Endometrial microvascular endothelial cells (primary cell): ENCODE results near the gene ZACN. TPM values are rescaled to one million over a fixed set of nuclear protein-coding genes. Genes with fewer than 3 reads are reported as not detected.

Source experiments
- in situ Hi-C: cut with HindIII; loops from 2 replicates; pipeline ENCODE4 v1.10.0; 2017; ENCODE audit warnings: low sequenced_read_pairs, low pct_unique_long_range_greater_than_20kb; ENCODE audit errors: inconsistent ontology term
- total RNA-seq: library from RNA; depleted of rRNA; stranded (reverse); fragments of >200 nt; gene quantifications from one replicate; pipeline ENCODE4 v1.2.3, GENCODE V29; 2015; ENCODE audit errors: inconsistent ontology term

The ZACN gene
- total RNA-seq, 1 donor from 2014 or later: not detected

DNA sequence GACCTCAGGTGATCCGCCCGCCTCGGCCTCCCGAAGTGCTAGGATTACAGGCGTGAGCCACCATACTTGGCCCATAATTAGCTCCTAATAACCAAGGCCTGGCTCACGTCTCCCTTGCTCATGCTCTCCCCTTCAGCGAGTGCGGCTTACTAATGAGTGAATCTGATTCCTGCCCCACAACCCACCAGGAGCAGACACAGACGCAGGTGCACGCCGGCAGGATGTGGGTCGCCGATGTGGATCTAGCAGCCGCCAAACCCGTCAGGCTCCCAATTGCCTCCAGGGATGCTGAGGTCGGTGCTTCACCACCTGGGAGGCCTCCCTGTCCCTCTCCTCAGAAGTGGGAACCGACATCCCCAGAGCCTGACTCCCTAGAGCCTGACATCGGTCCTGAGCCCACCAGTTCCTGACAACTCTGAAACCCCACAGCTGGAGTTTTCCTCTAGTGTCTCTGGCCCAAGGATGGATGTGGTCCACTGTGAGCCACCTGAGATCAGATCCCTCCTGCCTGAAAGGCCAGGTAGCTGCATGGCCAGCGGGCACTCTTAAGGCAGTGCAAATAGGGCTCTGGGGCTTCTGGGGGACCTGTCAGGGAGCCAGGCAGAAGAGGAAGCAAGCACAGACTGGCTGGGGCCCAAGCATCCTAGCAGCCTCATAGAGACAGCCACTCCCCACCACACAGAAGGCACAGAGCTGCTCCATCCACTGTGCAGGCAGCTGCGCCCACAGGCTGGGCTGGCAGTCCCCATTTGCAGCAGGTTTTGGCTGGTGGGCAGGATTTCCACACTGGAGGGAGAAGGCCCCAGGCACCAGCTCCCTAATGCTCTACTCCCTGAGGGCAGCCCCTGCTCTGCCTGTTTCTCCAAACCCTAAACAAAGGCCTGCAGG, 13.8 kb downstream of the ZACN start:
- in situ Hi-C loops: no loop called here

DNA sequence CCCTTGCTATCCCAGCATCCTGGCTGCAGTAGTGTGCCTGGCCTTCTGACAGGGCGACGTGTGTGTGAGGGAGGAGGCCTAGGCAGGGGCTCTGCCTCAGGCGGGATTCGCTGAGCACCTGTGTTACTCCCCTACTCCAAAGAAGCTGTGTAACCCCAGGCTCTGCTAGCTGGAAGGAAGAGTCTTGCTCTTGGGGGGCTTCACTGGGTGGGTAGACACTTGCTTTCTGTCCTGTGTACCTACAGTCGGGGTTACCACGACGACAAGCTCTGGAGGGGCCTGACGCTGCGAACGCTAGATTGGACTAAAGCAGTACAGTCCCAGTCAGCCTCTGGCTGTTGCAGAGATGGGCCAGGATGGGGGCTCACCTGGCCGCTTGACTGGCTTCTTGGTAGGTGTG, 15.1 kb downstream of the ZACN start:
- in situ Hi-C loops: no loop called here

- in situ Hi-C loops: no loop called here
Observed at GRCh38 chr17:76095943-76096342, 17.0 kb downstream of the ZACN start.

DNA sequence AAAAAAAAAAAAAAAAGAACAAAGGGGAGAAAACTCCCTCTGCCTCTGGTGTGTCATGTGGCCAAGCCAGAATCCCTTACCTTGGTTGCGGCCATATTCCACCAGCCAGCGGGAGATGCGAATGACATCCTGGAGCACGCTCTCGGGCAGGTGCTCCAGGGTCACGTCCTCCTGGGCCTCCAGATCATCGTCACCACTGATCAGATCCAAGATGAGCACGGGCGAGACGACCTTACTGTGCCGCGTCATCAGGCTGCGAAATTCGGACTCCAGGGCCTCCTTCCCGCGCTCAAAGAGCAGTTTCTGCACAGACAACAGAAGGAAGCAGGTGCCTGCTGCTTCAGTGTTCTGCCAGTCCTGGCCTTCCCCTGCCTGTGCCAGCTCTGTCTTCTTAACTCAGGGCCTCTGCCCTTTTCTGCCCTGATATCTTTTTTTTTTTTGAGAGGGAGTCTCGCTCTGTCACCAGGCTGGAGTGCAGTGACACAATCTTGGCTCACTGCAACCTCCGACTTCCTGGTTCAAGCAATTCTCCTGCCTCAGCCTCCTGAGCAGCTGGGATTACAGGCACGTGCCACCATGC, 18.8 kb downstream of the ZACN start:
- in situ Hi-C loops: no loop called here

DNA sequence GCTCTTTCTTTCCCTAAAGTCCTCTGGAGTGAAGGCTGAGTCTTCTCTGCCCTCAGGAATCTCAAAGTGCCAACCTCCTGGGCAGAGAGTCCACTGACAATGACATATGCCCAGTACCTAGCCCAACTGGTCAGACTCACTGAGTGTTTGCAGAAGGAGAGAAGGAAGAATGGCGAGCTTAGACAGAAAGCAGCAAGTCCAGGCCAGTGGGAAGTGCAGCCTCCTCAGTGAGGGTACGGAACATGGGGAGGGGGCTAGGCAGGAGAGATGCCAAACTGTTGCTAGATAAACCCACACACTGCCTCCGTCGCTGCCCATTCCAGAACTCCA, 23.9 kb downstream of the ZACN start:
- in situ Hi-C loops: no loop called here

DNA sequence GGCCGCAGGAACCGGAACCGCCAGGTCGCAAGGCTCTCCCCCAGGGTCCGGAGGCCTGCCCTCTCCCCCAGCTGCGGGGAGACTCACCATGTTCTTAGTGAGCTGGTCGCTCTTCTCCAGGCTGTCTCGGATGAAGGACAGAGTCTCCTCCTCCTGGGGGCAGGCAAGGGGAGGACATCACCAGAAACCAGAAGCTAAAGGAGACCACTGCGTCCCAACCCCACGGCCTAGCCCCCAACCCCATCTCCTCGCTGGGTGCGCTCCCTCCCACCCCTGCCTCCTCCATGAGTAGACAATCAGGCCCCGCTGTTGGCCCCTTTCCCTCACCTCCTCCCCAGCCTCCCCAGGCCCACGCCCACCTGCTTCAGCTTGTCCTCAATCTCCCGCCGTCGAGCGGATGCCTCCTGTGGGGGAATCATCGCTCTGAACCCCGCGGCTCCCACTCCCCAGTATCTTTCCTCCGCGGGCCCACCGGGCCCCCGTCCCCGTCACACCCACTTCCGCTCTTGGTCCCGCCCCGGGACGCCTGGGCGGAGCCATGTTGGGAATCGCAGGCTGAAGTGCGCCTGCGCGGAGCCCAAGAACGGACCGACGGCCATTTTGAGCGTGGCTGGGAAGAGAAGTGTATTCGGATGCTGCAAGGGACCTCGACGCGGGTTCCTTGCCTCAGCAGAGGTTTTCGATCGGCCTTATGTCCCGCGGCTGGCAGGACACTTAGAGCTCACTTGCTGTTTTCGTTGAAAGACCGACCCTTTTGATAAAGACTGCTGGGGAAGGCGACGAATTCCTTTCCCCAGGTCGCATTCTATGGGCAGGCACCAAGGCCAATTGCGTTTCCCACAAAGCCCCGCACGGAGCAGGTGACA, 24.5 kb downstream of the ZACN start, which contains the start of gene EXOC7:
TSS of gene EXOC7 (minus strand) at position 514 of the 866 bp plus-strand sequence. CDS start at position 419, 95 bp downstream.
- in situ Hi-C loops: no loop called here

DNA sequence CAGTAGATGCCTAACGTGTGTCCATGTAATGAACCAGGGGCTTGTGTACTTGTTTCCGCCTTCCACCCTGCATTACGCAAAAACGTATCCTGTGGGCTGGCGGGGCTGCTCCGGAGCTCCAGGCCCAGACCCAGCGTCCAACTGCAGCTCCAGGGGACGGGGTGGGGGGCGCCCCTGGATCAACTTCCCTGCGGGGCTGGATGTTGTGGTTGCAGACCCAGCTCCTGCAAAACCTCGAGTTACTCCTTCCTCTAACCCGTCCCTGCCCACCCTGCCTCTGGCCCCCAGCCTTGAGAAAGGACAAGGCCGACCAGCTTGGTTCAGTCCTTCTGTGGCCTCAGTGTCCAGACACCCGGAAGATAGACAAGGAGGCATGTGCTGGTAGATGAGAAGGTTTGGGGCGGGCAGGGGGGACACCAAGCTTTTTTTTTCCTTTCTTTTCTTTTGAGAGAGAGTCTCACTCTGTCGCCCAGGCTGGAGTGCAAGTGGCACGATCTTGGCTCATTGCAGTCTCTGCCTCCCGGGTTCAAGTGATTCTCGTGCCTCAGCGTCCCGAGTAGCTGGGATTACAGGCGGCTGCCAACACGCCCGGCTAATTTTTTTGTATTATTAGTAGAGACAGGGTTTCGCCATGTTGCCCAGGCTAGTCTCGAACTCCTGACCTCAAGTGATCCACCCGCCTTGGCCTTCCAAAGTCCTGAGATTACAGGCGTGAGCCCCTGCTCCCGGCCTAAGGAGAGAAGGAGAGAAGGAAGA, 25.3 kb downstream of the ZACN start:
- in situ Hi-C loops: no loop called here

DNA sequence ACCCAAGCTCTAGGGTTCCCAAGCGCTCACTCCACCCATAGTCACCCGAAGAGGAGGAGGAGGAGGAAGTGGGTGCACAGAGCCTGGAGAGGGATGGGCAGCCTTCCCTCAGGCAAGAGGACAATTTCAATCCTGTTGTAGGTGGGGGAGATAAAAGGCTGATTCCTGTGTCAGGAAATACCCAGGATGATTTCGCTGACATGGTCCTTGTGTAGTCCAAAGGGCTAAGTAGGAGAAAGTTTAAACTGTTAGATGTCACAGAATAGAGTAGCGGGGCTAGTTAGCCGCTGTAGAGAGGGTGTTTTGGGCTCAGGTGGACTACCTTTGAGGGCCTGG, 25.9 kb downstream of the ZACN start:
- in situ Hi-C loops: no loop called here

GRCh38 chr17:76106703-76107102, 27.7 kb downstream of the ZACN start:
- in situ Hi-C loops: no loop called here

- in situ Hi-C loops: no loop called here
Observed at GRCh38 chr17:76107509-76107908, 28.5 kb downstream of the ZACN start.

GRCh38 chr17:76111956-76112355, 33.0 kb downstream of the ZACN start:
- in situ Hi-C loops: no loop called here

DNA sequence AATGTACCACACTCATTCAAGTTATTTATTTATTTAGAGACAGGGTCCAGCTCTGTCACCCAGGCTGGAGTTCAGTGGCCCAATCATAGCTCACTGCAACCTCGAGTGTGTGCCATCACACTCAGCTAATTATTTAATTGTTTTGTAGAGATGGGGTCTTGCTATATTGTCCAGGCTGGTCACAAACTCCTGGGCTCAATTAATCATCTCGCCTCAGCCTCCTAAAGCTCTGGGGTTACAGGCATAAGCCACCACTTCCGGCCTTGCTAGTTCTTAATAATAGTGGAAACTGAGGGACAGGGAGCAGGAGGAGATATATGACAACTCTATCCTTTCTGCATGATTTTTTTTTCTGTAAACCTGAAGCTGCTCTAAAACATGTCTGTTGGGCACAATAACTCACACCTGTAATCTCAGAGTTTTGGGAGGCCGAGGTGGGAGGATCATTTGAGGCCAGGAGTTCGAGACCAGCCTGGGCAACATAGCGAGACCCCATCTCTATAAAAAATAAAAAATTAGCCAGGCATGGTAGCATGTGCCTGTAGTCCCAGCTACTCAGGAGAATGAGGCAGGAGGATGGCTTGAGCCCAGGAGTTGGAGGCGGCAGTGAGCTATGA, 36.3 kb downstream of the ZACN start:
- in situ Hi-C loops: no loop called here

GRCh38 chr17:76119409-76120371, 40.7 kb downstream of the ZACN start:
- in situ Hi-C loops: no loop called here

DNA sequence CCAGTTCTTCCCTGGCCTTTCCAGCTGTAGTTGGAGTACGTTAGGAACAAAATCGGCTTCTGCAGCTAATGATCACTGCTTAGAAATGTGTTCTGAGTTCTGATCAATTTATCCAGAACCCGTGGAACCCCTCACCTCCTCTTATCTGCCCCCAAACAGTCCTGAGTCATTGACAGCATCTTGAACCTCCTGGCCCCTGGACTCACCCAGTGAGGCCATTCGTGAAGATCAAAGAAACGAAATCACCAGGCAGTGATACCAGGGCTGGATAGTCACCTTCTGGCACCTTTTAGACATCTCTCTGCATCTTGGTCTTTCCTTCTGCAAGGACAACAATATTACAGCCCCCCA, 41.7 kb downstream of the ZACN start:
- in situ Hi-C loops: no loop called here

DNA sequence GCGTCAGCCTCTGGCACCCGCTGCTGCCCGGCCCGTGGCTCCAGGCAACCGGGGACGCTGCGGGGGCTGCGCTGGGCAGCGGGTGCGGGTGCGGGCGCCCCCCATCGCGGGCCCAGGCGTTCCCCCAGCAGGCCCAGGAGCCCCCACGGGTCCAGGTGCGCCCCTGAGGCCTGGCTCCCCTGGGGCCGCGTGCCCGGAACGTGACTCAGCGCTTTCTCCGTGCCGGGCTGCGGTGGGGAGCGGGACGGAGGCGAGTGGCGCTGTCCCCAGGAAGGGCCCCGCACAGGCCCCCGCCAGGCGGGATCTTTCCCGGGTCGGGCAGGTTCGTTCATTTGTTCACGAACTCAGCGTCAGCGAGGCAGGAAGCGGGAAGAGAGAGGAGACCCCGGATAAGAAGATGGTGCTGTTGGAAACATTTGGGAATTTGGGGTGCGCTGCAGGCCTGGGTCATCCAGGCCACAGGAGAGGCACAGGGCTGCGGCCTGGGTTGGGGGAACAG, 43.0 kb downstream of the ZACN start:
- in situ Hi-C loops: no loop called here

DNA sequence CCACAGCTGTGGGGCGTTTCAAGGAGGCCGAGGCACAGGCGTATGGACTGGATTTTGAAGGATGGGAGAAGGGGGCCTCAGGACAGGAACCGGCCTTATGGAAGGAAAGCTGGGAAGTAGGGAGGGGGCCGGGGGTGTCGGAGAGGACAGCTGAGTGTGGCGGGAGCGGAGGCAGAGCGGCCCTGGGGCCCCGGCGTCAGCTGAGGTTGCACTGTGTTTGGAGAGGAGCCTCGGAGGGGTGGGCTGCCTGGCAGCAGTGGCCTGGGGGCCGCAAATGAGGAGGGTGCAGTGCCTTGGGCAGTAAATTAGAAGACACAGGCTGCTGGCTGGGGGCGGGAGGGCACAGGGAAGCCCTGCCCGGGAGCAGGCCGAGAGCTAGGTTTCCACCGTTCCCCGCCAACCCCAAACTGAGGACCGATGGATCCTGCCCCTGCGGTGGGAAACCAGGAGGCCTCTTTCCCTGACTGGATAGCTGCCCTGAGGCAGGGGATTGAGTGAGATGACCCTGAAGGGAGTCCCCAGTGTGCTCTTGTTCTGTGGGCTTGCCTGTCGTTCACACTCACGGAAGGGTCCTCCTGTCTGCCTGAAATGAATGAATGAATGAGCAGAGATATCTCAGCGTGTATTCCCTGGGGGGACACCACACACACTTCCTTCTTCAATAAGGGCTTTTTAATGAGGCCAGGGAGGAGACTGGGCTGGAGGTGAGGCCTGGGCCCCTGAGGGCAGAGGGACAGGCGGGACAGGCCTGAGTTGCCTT, 43.6 kb downstream of the ZACN start:
- in situ Hi-C loops: no loop called here

- in situ Hi-C loops: no loop called here
Observed at GRCh38 chr17:76123191-76123499, 44.2 kb downstream of the ZACN start.
